AG09309 (cell line): ENCODE data around the gene RTN4R.

Source experiments
- DNase-seq: peaks from one replicate; pipeline ENCODE4 v3.0.0-alpha.2; 2010; ENCODE audit warnings: low read depth
- H3K4me3 ChIP-seq: 2 replicates; pipeline ENCODE4 v1.5.1; 2011; ENCODE audit warnings: mild to moderate bottlenecking, low read depth, low read length, moderate library complexity; ENCODE audit not compliant: control insufficient read depth
- TF ChIP-seq, protein P1 (sequence below): IDR thresholded peaks from 2 replicates; pipeline ENCODE4 v1.5.1; 2011; ENCODE audit warnings: mild to moderate bottlenecking, low read depth, low read length, inconsistent platforms; ENCODE audit not compliant: insufficient read depth, control insufficient read depth; ENCODE audit errors: missing control alignments

Gene RTN4R

DNA sequence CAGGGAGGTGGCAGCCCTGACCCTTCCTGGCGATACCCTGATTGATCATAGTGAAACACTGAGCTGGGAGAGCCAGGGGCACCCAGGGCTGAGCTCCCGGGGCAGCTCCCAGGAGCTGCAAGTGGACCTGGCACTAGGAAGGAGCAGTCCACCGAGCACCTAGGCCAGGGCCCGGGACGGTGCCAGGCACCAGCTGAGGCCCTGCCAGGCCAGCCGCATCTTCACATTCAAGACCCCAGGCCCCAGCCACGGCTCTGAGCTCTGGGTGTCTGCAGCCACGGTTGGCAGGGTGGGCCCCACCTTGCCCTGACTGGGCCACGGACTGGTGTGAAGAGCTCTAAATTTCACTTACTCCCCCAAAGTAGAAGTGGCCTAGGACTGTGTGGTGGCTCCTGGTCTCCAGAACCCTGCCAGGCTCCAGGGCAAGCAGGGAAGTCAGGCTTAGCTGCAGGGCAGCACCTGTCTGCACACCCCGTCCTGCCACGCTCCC, 58.3 kb downstream of the RTN4R start:
- no peak overlapping the region for H3K4me3 ChIP-seq
- TF ChIP-seq, protein P1, sequence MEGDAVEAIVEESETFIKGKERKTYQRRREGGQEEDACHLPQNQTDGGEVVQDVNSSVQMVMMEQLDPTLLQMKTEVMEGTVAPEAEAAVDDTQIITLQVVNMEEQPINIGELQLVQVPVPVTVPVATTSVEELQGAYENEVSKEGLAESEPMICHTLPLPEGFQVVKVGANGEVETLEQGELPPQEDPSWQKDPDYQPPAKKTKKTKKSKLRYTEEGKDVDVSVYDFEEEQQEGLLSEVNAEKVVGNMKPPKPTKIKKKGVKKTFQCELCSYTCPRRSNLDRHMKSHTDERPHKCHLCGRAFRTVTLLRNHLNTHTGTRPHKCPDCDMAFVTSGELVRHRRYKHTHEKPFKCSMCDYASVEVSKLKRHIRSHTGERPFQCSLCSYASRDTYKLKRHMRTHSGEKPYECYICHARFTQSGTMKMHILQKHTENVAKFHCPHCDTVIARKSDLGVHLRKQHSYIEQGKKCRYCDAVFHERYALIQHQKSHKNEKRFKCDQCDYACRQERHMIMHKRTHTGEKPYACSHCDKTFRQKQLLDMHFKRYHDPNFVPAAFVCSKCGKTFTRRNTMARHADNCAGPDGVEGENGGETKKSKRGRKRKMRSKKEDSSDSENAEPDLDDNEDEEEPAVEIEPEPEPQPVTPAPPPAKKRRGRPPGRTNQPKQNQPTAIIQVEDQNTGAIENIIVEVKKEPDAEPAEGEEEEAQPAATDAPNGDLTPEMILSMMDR, result no peak
- DNase-seq, result no peak

DNA sequence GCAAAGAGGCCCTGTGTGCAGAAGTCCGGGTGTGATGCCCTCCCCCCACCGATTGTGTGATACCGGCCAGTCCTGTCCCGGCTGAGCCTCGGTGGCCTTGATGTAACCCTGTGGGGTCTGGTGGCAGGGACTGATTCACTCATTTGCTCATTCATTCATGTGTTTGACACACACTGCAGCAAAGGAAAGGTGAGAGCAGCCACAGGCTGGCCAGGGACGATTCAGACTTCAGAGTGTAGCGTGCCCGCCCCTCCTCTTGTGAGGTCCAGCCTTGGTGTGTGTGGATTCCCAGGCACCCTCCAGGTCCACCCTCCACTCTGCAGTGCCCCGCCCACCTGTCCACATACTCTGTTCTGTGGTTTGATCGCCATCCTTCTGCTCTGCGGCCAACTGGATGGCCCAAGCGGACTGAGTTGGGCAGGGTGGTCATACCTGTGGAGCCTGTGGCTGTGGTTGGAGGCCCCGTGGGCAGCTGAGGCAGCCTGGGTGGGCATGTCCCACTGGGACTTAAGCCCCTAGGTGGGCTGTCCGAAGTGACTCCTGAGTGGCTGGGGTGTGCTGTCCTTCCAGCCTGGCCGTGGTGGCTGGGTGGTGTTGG, 59.3 kb downstream of the RTN4R start:
- no peak for DNase-seq
- TF ChIP-seq, protein P1, result no peak

DNA sequence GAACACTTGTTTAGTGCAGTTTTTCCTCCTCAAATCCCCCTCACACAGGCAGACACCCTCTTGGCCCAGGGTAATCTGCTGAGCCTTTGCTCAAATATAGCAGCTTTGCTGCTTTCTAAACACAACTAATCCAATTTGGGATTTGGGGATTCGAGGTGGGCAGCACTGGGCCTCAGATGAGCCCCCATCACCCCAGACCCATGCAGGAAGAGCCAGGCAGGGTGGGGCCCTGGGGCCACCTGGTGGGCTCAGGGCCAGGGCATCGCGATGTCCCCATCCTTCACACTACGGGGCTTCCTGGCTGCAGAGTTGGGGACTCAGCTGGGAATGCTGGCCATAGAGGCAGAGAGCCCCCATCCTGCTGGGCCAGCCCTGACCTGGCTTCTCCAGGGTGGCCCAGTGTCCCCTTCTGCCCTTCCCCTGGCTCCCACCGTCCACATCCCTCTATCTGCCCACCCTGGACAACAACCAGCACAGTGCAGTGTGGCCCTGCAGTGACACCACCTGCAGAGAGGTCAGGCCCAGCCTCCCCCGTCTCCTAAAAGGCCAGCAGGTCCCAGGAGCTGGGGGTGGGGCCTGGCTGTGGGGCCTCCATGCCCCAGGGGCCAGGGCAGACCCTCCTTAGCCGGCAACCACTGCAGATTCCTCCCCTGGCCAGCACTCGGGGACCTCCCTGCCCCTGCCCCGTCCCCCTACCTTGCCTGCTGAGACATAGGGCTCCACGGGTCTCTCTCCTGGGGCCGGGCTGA, 60.7 kb downstream of the RTN4R start:
- TF ChIP-seq, protein P1, result no peak
- H3K4me3 ChIP-seq, result no peak overlapping the region

More for the DNA sequence above, 59.3 kb downstream of the RTN4R start:
- H3K4me3 ChIP-seq, result no peak overlapping the region

DNA sequence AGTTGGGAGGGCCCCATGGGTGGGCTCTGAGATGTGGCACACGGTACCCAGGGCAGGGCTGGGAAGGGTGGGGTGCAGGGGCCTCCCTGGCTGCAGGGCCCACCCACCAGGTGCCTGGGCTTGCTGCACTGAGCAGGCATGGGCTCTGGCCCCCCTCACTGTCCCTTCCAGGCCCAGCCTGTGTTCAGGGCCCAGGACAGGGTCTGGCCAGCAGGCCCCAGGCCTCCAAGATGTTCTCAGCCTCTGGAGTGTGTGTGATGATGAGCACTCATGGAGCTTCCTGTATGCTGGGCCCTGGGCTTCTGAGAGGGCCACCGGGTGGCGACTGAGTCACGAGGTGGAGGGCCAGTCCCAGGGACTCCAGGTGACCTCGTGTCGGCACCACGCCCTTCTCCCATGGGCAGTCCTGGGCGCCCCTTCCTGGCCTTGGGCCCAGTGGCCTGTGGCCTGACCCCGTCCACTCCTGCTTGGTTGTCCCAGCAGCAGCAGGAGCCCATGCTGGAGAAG, 61.4 kb downstream of the RTN4R start:
- no peak overlapping the region; the same call in 1 of the 2 replicates for H3K4me3 ChIP-seq
- DNase-seq, result no peak
- TF ChIP-seq, protein P1, result no peak

More for the DNA sequence above, 60.7 kb downstream of the RTN4R start:
- no peak for DNase-seq

DNA sequence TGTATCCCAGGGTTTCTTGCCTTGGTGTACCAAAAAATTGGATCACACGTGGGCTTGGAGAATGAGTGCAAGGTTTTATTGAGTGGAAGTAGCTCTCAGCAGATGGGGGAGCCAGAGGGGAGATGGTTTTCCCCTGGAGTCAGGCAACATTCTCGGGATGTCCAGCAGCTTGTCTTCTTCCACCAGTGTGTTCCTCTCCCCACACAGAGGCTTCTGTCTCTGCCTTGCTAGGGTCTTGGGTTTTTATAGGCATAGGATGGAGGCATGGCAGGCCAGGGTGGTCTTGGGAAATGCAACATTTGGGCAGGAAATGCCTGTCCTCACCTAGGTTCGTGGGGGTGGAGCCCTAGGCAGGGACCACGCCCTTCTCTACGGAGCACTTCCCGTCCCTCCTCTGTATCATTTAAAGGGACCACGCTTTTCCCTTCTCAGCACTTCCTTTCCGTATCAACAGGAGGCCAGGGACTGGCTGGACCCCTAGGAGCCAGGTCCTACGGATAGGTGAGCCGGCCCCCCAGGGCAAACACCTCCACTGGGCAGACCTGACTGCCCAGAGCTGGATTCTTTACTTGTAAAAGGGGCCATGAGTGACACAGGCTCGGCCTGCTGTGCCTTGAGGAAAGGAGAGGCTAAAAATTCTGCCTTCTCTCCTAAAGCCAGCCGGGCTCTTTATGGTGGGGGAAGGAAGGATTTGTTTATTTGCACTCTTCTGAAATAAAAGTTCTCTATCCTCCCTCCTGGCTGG, 62.0 kb downstream of the RTN4R start:
- DNase-seq, result no peak
- no peak overlapping the region for H3K4me3 ChIP-seq
- TF ChIP-seq, protein P1, result no peak

DNA sequence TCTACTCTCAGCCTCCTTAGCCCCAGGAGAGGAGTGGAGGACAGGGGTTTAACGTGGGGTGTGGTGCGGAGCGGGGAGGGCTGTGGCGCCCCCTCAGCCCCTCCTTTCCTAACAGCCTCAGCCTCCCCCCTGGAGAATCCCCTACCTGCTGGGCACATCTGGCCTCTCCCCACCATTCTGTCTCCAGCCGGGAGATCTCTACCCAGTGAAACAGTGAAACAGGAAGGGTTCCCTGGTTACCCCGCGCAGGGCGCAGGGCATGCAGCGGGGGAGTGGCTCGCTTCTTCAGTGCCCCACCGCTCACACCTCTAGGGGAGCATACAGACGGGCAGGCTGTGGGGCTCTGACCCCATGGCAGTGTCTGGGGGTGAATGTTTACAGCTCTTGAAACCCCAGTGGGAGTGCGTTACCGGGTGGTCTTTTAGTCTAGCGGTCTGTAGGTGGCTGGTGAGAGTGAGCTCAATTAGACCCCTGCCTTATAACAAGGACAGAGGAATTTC, 62.6 kb downstream of the RTN4R start:
- no peak overlapping the region for H3K4me3 ChIP-seq
- TF ChIP-seq, protein P1, result no peak
- no peak for DNase-seq
